HT1080 (cell line): Measurements from ENCODE around the gene TMEM120B. TPM values are rescaled to one million over a fixed set of nuclear protein-coding genes. Genes with fewer than 3 reads are reported as not detected.

Experiments used
- DNase-seq: peaks from one replicate; pipeline ENCODE4 v3.0.0-alpha.2; 2015; ENCODE audit warnings: low read depth
- total RNA-seq: library from RNA; depleted of rRNA; stranded (reverse); fragments of >200 nt; shearing (Covaris generic); gene quantifications from 2 replicates; pipeline ENCODE4 v1.2.3, GENCODE V29; 2014

TMEM120B gene
- total RNA-seq, 1 experiment from 2014 or later = 12.0 TPM

DNA sequence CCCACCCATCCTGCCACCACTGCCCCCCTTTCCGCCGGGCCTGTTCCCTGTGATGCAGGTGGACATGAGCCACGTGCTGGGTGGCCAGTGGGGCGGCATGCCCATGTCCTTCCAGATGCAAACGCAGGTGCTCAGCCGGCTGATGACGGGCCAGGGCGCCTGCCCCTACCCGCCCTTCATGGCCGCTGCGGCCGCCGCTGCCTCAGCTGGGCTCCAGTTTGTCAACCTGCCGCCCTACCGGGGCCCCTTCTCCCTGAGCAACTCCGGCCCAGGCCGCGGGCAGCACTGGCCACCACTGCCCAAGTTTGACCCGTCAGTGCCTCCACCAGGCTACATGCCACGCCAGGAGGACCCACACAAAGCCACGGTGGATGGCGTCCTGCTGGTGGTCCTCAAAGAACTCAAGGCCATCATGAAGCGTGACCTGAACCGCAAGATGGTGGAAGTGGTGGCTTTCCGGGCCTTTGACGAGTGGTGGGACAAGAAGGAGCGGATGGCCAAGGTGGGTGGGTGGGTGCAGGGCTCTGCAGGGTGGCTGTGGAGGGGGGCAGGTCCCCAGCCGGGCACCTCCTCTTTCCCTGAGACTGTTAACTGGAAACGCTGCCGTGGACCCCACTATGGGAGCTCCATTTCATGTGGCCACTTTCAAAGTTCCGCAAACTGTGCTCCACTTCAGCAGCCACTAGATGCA lies 102.0 kb downstream of the TMEM120B start:
- no peak for DNase-seq

DNA sequence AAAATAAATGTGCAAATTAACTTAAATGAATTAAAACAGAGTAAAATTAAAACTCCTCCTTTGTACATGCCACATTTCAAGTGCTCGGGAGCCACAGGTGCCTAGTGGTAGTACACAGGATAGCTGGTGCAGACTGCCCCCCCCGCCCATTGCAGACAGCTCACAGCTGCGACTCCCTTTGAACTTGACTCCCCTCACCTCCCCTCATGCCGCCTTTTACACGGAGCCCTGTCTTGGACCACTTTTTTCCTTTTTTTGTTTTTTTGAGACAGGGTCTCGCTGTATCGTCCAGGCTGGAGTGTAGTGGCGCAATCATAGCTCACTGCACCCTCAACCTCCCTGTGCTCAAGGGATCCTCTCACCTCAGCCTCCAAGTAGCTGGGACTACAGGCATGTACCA lies 102.7 kb downstream of the TMEM120B start:
- DNase-seq = no peak

DNA sequence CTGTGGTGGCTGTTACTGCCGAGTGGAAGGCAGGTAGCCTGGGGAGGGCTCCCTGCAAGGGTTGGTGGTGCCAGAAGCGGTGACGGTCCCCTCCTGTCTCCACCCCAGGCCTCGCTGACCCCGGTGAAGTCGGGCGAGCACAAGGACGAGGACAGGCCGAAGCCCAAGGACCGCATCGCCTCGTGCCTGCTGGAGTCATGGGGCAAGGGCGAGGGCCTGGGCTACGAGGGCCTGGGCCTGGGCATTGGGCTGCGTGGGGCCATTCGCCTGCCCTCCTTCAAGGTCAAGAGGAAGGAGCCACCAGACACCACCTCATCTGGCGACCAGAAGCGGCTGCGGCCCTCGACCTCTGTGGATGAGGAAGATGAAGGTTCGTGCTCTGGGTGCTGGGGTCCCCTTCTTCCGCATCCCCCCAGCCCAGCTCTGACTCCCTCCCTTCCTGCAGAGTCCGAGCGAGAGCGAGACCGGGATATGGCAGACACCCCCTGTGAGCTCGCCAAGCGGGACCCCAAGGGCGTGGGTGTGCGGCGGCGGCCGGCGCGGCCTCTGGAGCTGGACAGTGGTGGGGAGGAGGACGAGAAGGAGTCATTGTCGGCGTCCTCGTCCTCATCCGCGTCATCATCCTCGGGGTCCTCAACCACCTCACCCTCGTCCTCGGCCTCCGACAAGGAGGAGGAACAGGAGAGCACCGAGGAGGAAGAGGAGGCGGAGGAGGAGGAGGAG lies 104.5 kb downstream of the TMEM120B start:
- no peak for DNase-seq

DNA sequence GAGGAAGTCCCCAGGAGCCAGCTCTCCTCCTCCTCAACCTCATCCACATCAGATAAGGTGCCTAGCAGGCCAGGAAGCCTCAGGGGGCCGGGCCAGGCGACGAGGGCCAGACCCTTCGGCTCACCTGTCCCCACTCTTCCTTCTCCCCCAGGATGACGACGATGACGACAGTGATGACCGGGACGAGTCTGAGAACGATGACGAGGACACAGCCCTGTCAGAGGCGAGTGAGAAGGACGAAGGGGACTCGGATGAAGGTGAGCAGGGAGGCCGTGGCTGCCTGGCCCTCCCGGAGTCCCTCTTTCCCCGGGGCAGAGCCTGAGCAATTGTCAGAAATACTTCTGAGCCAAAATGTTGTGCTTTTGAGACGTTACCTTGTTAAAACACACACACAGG lies 105.1 kb downstream of the TMEM120B start:
- DNase-seq = no peak

DNA sequence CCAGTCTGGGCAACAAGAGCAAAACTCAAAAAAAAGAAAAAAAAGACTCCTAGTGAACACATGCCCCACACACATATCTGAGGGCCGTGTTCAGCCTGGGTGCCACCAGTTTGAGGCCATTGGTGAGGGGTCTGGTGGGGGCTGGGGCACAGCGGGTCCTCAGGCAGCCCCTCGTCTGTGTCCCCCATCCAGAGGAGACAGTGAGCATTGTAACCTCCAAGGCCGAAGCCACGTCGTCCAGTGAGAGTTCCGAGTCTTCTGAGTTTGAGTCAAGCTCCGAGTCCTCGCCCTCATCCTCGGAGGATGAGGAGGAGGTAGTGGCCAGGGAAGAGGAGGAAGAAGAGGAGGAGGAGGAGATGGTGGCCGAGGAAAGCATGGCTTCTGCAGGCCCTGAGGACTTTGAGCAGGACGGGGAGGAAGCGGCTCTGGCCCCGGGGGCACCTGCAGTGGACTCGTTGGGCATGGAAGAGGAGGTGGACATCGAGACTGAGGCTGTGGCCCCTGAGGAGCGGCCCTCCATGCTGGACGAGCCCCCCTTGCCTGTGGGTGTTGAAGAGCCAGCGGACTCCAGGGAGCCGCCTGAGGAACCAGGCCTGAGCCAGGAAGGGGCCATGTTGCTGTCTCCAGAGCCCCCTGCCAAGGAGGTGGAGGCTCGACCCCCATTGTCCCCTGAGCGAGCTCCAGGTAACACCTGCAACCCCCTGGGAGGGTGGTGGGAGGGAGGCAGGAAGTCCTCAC lies 106.8 kb downstream of the TMEM120B start:
- no peak for DNase-seq

DNA sequence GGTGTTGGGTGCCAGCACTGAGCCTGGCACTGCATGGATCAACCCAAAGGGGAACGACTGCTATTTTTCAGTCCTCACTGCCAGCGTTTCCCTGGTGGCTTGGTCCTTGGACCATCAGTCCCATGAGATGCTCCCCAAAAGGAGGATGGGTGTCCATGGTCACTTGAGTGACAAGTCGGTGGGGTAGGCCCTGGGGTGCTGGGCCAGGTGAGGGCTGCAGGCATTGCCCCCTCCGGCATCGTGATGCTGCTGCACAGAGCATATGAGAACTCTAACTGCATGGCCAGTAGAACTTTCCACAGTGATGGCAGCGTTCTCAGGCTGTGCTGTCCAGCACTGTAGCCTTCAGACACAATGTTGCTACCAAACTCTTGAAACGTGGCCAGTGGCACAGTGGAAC lies 107.5 kb downstream of the TMEM120B start:
- no peak for DNase-seq

DNA sequence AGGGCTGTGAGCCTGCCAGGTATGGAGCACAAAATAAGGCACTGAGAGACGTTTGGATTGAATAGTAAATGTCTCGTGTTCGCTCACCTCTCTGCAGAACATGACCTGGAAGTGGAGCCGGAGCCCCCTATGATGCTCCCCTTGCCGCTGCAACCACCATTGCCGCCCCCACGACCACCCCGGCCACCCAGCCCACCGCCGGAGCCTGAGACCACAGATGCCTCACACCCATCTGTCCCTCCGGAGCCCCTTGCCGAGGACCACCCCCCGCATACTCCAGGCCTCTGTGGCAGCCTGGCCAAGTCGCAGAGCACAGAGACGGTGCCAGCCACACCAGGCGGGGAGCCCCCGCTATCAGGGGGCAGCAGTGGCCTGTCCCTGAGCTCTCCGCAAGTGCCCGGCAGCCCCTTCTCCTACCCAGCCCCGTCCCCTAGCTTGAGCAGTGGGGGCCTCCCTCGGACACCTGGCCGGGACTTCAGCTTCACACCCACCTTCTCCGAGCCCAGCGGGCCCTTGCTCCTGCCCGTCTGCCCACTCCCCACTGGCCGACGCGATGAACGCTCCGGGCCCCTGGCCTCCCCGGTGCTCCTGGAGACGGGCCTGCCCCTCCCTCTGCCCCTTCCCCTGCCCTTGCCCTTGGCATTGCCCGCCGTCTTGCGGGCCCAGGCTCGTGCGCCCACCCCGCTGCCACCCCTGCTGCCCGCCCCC lies 110.0 kb downstream of the TMEM120B start:
- DNase-seq = no peak

DNA sequence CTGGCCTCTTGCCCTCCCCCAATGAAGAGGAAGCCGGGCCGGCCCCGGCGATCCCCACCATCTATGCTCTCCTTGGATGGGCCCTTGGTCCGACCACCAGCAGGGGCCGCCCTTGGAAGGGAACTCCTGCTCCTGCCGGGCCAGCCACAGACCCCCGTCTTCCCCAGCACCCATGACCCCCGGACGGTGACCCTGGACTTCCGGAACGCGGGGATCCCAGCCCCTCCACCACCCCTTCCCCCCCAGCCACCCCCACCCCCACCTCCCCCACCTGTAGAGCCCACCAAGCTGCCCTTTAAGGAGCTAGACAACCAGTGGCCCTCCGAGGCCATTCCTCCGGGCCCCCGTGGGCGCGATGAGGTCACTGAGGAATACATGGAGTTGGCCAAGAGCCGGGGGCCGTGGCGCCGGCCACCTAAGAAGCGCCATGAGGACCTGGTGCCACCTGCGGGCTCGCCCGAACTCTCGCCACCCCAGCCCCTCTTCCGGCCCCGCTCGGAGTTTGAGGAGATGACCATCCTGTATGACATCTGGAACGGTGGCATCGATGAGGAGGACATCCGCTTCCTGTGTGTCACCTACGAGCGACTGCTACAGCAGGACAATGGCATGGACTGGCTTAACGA lies 110.7 kb downstream of the TMEM120B start:
- no peak for DNase-seq

DNA sequence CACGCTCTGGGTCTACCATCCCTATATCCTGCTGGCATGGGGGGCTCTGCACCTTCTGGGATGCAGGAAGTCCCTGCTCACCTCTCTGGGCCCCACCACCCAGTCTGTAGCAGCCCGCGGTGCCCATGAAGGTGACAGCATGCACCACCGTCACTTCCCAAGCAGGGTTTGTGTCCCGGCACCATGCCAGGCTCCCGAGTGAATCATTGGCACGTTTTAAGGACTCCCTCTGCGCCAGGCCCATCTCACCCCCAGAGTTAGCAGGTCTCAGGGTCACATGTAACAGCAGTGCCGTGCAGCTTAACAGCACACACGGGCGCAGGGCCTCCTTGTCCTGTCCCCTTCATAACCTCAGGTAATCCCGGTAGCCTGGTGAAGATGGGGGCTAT lies 111.2 kb downstream of the TMEM120B start:
- no peak for DNase-seq

DNA sequence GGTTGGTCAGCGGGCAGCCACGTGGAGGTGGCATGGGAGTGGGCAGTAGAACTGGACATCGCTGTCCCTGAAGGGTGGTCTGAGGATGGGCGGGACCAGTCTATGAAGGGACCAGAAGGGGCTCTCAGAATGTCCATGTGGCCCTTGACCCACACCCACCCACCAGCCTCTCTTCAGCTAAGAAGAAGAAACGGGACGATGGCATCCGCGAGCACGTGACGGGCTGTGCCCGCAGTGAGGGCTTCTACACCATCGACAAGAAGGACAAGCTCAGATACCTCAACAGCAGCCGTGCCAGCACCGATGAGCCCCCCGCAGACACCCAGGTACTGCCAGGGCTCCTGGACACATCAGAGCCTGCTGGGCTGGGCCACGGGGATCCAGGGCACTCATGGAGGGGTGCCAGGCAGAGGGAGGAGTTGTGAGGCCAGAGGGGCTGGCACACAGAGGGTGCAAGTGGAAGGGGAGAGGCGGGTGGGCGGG lies 112.5 kb downstream of the TMEM120B start:
- no peak for DNase-seq

DNA sequence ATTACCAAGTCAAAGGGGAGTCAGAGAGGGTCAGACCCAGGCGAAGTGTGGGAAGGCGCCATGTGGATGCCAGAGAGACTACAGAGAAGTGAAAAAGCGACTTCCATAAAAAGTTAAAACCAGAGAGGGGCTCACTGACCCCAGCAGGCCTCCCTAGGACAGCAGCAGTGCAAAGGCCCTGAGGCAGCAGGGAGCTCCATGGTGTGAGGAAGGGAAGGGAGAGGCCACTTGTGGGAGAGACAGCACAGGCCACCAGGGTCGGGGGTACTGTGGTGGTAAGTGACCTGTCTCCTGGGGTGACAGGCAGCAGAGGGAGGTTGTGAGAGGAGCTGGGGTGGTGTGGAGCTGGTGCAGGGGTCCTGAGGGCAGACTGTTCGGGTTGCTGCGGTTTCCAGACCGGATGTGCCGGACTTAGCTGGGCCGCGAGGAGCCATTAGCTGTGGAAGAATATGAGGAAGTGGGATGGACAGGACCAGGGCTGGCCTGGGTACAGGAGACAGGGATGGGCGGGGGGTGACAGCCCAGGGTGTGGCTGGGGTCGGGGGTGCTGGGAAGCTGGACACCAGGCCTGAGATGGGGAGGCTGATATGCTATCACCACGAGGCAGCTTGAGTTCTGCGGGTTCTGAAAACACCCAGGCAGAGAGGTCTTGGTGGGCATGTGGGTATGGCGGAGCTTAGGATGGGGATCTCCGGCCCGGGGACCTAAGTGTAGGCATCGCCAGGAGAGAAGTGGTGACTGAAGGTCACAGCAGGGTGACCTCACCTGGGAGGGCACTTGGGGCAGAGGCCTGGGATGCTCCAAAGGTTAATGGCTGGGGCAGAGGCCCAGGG lies 114.0 kb downstream of the TMEM120B start:
- no peak for DNase-seq

DNA sequence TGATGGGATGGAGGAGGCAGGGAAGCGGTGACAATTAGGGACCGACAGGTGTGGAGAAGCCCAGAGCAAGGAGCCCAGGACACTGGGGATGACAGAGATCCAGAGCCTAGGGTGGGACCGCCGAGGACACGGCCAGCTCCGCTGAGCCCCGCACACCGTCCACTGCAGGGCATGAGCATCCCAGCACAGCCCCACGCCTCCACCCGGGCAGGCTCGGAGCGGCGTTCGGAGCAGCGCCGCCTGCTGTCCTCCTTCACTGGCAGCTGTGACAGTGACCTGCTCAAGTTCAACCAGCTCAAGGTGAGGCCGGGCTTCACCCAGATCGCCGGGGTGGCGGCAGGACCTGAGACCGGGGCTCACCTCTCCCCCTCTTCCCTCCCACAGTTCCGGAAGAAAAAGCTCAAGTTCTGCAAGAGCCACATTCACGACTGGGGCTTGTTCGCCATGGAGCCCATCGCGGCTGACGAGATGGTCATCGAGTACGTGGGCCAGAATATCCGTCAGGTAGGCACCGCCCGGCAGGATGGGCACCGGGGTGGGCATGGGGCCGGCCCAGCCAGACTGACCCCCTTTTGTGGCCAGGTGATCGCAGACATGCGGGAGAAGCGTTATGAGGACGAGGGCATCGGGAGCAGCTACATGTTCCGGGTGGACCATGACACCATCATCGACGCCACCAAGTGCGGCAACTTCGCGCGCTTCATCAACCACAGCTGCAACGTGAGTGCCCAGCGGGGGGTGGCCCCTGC lies 115.0 kb downstream of the TMEM120B start:
- no peak for DNase-seq

DNA sequence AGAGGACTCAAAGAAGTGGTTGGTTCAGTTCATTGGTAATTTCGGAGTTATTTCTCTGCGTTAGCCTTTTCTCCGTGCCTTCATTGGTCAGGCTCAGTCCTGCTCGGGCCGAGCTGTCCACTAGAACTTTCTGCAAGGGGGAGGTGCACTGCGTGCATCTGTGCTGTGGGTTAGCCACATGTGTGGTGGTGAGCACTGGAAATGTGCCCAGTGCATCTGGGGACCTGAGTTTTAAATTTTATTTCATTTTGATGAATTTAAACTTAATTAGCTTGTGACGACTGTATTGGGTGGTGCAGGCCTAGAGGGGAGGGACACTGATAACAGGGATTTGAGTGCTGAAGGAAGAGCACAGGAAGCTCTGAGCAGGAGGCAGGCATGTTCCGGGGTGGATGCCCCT lies 115.8 kb downstream of the TMEM120B start:
- no peak for DNase-seq

DNA sequence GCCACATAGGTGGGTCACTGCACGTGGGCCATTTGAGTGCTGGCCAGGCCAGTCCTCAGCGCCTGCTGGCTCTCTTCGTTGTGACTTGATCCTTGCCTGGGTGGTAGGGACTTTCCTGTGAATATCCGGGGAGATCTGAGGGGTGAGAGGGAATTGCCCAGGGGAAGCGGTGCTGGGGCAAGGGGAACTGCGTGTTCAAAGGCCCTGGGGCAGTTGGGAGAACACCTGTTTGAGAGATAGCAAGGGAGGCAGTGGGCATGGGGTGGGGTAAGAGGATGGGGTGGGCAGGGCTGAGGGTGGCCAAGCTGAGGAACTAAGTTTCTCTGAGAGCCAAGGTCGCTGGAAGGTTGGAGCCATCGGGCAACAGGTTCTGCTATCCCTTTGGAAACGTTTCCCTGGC lies 116.3 kb downstream of the TMEM120B start:
- no peak for DNase-seq

DNA sequence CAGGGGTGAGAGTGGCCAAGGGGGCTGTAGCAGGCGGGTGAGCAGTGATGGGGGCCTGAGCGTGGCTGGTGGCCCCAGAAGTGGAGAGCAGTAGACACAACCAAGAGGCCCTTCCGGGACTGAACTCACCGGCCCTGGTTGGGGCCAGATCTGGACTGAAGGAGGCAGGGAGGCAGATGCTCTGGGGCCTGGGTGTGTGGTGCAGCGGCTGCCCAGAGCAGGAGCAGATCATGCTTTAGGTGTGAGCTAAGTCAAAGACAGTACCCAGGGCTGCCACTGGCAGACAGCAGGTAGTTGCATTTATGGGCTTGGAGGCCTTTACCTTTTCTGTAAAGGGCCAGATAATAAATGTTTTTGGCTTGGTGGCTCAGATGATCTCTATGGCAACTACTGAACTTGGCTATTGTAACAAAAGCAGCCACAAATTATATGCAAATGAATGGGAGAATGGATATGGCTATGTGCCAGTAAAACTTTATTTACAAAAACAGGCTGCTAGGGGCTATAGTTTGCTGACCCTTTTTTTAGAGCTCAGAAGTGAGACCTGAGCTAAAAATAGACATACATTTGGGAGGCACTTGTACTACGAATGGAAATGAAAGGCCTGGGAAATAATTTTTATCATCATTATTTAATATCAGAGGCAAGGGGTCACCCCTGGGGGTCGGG lies 116.8 kb downstream of the TMEM120B start:
- DNase-seq = no peak

DNA sequence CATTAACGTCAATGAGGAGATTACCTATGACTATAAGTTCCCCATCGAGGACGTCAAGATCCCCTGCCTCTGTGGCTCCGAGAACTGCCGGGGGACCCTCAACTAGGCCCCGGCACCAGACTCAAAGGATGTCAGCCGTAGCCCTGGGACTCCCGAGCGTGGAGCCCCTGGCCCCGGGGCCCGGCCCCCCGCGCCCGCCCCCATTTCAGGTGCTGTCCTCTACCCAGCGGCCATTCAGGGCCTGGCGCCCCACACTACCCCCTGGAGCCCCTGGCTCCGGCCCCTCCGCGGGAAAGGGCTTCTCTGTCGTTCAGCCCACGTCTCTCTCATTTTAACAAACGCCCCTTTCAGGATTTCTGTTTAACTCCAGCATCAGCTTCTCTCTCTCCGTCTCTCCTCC lies 117.6 kb downstream of the TMEM120B start:
- no peak for DNase-seq

DNA sequence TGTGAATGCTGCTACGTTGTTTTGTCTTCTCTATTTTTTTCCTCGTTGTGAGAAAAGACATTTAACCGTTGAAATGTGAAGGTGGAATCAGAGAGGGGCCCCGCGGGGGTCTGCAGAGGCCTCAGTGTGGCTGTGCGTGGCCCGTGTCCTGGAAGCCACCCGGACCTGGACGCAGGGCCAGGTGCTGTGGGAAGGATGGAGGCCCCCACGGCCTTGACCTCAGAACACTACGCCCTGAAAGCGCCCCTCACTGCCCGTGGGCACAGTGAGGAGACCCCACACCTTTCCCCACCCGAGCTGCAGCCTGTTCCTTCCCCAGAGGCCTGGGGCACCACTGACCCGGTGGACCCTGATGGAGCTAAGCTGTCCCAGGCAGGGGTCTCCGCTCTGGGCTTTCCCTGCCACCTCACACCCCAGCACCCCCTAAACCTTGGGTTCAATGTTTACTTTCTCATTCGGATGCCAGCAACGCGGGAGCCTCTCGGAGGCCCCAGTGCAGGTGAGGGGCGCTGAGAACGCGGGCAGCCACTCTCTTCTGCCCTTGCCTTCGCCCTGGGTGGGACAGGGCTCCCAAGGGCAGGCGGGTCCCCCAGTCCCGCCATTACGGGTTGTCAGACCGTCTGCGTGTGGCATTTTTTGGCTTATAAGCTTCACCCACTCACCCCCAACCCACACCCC lies 118.2 kb downstream of the TMEM120B start:
- DNase-seq = no peak
